SIG-M5 treated with dmso at 0.1 percent for 504 hours (cell line): Measurements from ENCODE around the gene MRTFA.
A peak's percentile ranks its signal among the peaks of the same experiment; 100 is the strongest.
"Not testable (repeated sequence)": the region's sequence is repeated elsewhere in the genome, so short reads cannot be mapped to it uniquely, and the experiment has no call there.

Source experiments
- DNase-seq: peaks from one replicate; lab custom pipeline; 2025; ENCODE audit not compliant: unreplicated experiment; lab: John Stamatoyannopoulos, UW

MRTFA gene

GRCh38 chr22:40560994-40561515 lies 75.5 kb downstream of the MRTFA start:
- no peak for DNase-seq

DNA sequence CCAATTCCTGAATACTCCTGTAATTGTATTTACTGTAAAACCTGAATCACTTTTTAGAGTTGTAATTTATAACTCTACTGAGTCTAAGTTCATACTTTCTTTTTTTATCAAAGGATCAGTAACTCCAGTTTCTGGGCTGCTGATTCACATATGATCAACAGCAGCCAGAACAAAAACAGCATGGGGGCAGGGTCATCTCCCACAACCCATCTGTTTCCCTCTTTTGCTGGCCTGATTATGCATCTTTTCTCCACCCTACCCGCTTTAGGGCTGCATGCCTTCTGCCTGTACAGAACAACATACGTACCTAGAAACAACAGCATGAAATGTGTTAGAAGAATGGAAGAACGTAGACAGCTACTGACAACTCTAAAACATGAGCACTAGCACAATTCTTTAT lies 76.0 kb downstream of the MRTFA start:
- no peak for DNase-seq

GRCh38 chr22:40557972-40558371 lies 78.5 kb downstream of the MRTFA start:
- DNase-seq, result no peak

DNA sequence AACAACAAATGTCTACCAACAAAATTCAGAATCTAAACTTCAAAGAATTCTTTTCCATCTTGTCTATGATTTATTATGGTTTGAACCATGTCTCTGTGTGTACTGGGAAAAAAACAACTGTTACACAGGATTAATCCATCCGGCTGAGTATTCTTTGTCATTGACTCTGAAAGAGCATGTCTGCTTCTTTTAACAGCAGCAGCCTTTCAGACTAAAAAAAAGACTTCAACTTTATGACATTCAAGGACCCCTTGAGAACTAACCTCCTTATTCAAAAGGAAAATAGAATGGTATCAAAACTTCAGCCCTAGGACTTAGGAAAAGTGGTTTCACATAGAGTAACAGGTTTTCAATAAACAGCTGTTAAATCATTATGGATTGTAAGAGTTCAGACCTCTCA lies 79.9 kb downstream of the MRTFA start:
- no peak for DNase-seq

DNA sequence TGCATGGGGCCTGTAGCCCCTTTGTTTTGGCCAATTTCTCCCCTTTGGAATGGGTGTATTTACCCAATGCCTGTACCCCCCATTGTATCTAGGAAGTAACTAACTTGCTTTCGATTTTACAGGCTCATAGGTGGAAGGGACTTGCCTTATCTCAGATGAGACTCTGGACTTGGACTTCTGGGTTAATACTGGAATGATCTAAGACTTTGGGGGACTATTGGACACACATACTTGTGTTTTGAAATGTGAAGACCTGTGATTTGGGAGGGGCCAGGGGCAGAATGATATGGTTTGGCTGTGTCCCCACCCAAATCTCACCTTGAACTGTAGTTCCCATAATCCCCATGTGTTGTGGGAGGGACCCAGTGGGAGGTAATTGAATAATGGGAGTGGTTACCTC lies 82.5 kb downstream of the MRTFA start:
- not testable (repeated sequence) for DNase-seq

GRCh38 chr22:40553014-40553554 lies 83.4 kb downstream of the MRTFA start:
- no peak for DNase-seq

GRCh38 chr22:40552070-40552469 lies 84.4 kb downstream of the MRTFA start:
- DNase-seq, result no peak

GRCh38 chr22:40547729-40548143 lies 88.8 kb downstream of the MRTFA start:
- no peak for DNase-seq

DNA sequence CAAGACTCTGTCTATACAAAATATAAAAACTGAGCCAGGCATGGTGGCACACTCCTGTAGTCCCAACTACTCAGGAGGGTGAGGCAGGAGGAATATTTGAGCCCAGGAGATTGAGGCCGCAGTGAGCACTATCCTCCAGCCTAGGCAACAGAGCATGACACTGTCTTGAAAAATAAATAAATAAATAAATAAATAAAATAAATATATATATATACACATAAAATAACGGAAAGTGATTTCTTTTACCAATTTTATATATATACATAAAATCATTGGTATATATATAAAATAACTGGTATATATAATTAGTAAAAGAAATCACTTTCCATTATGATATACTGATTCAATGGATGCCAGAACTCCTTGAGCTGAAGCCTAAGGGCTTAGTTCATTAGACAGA lies 91.8 kb downstream of the MRTFA start:
- DNase-seq, result no peak

GRCh38 chr22:40542821-40543540 lies 93.5 kb downstream of the MRTFA start:
- DNase-seq, result no peak

- DNase-seq, result no peak
Measured at GRCh38 chr22:40541300-40541699, 95.2 kb downstream of the MRTFA start.

GRCh38 chr22:40540265-40540664 lies 96.3 kb downstream of the MRTFA start:
- DNase-seq, result no peak

- not testable (repeated sequence) for DNase-seq
Measured at GRCh38 chr22:40536149-40536548, 100.4 kb downstream of the MRTFA start.

- no peak for DNase-seq
Measured at GRCh38 chr22:40535642-40536041, 100.9 kb downstream of the MRTFA start.

GRCh38 chr22:40535189-40535512 lies 101.4 kb downstream of the MRTFA start:
- no peak for DNase-seq

DNA sequence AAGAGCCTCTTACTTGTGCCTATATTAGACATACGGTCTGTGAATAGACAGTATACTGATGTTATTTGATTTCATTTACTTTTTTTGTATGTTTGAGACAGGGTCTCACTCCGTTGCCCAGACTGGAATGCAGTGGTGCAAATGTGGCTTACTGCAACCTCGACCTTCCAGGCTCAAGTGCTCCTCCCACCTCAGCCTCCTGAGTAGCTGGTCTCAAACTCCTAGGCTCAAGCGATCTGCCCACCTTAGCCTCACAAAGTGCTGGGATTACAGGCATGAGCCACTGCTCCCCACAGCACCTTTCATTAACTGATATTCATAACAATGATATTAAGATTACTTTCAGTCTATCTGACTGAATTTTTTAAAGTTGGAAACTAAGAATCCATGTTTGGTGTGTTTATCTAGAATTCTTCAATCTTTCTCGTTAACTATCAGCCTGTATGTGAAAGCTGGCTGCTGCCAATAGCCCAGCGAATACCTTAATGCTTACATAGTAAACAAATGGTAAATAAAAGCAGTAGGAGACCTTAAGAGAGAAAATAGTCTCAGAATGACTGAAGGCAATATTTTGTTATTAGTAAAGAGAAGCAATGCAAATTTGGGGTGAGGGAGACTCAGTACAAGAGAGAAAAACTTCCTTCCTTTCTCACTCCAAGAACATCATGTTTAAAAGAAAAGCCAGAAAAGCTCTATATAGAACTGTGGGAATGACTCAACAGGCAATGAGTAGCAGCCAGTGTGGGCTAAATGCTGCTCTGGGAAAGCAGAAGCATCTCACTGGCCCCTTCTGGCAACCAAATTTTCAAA lies 101.9 kb downstream of the MRTFA start:
- DNase-seq, result peak; percentile 66

GRCh38 chr22:40533712-40534378 lies 102.7 kb downstream of the MRTFA start:
- DNase-seq, result peak; percentile 72

- no peak for DNase-seq
Measured at GRCh38 chr22:40531951-40532900, 104.3 kb downstream of the MRTFA start.

- not testable (repeated sequence) for DNase-seq
Measured at GRCh38 chr22:40530391-40530790, 106.1 kb downstream of the MRTFA start.

GRCh38 chr22:40529821-40530220 lies 106.7 kb downstream of the MRTFA start:
- no peak for DNase-seq
